SKM-1 treated with dmso at 0.1 percent for 144 hours (cell line): ENCODE data around the gene FBLN5.

Experiments used
- DNase-seq: peaks from one replicate; lab custom pipeline; 2025; ENCODE audit not compliant: unreplicated experiment; lab: John Stamatoyannopoulos, UW

Gene FBLN5, protein sequence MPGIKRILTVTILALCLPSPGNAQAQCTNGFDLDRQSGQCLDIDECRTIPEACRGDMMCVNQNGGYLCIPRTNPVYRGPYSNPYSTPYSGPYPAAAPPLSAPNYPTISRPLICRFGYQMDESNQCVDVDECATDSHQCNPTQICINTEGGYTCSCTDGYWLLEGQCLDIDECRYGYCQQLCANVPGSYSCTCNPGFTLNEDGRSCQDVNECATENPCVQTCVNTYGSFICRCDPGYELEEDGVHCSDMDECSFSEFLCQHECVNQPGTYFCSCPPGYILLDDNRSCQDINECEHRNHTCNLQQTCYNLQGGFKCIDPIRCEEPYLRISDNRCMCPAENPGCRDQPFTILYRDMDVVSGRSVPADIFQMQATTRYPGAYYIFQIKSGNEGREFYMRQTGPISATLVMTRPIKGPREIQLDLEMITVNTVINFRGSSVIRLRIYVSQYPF

DNA sequence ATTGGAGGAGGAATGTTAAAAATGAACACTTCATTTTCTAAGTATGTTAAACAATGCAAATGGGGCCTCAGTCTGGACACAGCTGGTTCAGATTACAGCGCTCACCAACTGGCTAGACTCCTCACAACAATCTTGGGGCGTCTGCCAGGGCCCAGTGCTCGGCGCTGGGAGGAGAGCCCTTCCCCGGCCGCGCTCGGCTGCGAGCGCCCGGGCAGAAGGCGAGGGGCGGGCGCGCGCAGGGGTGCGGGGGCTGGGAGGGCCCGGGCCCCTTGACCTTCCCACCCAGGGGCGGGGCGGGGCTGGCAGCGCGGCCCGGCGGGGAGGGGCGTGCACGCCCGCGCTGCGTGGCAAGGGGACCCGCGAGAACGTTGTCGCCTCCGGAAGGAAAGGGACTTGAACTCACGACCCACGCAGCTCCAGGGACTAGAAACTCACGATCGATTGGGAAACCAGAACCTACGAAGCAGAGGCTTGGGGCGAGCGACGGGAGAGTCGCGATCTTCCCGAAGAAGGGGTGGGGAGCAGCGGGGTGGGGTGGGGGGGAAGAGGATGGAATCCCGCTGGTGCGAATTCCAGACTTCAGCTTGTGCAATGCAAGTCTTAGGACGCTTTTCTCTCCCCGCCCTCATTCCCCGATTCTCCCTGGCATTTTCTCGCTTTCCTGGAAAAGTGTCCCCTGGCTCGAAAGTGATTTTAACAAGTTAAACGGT lies at the start of gene FBLN5:
FBLN5 (minus strand) TSS at position 220 of the 710 bp plus-strand sequence. CDS start 465 bp downstream, outside the sequence.
- DNase-seq: no peak

DNA sequence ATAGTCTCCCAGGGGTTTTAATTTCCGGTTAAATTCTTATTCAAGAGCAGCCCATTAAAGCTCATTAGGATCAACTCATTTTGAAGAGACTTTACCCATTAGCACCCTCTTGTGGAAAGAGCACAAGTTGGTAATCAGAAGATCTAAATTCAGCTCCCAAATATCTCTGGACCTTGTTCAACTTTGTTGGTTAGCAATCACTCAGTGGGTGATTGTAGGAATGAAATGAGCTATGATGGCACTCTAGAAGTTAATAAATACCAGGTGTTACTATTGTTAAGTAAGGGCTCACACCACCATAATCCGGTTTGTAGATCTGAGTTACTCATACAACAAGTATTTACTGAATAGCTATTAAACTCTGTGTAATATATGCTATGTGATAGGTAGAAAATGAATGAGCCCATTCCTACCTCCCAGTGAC lies 49.5 kb upstream of the FBLN5 start:
- peak; percentile 28 for DNase-seq

DNA sequence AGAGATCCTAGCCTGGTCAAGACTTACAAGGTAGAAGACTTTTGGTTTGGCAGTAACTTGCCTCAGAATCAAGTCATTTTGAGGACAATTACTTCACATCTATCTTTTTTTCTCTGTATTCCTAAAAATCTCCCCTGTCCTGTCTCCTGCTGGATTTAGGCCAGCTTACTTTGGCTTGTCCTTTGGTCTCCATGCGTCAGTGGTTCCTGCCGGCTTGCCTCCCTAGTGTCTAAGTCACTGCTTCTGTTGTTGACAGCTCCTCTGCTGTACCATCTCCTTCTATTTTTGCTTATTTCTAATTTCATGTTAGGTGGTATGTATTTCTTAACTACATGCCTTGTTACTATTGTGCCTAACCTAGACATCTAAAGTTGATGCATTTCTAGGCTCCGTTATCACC lies 39.7 kb upstream of the FBLN5 start:
- DNase-seq: no peak

DNA sequence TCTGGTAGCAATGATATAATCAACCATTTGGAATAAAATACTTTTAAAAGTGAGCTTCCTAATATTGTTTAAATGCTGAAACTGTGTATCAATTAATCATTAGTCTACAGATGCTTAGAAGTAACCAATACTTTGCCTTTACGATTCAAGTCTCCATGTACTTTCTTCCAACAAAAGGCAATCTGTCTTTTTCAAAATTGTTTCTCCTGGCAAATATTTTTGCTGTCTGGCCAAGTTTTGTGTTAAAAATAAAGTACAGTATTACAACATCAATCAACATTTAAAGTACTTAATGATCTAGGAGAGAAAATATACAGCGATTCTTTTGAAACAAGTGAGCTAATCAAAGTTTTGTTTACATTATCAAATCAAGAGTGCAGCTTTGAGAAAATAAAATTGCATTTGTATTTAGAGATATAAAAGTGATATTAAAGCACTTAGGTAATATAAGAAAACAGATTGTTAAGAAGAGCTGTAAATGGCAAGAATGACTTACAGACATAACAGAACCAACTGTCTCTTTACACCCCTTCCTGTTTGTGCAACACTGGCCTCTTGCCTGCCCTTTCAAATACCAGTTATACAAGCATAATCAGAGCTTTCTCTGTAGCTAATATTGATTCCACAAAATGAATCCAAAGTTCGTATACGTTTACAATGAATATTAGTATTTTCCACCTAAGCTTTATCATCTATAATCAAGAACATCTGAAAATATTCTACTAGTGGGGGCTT lies 38.2 kb upstream of the FBLN5 start:
- no peak for DNase-seq

DNA sequence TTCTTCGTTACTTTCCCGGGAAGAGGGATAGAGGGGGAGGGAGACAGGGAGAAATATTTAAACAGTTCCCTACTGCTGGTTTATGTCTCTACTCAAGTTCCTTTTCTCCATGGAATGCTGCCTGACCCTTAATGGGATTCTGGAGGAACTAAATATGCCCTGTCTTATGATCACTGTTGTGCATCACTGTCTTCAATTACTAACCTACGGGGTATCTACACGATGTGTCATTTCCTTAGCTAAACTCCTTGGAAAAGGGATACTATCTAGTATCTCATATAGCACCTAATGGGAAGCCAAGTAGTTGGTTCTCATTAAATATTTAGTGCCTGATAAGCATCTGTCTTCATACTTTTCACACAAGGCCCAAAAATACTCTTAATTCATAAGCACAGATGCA lies 37.5 kb upstream of the FBLN5 start:
- DNase-seq: no peak

DNA sequence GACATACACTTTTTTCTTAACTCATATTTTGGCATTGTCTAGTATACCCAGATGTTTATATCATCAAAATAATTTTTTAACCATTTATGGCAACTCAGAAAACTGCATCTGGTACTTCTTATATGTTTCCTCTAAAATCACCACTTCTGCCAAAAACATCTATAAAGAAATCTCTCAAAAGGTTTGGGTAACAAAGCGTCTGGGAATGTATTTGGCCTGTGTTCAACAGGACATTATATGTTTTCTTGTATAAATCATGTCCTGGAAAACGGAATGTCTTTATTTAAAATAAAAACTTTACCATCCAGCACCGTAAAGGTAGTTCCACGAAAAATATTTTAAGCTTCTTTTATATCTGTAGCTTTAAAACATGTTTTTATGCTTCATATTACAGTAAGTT lies 36.1 kb upstream of the FBLN5 start:
- DNase-seq: no peak

DNA sequence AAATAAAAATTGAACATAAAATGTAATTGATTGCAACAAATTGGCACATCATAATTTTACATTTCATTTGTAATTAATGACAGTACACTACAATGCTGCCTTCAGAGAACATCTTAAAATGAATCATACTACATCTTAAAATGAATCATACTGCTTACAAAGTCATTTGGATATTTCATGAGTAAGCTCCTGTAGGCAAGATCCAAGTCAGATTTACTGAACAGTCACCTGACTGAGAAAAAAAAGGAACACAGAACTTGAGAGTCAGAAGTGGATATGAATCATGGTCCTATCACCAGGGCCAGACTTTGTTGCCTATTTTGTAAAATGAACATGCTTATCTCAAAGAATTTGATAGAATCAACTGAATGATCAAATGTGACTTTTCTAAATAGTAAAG lies 32.7 kb upstream of the FBLN5 start:
- no peak for DNase-seq

DNA sequence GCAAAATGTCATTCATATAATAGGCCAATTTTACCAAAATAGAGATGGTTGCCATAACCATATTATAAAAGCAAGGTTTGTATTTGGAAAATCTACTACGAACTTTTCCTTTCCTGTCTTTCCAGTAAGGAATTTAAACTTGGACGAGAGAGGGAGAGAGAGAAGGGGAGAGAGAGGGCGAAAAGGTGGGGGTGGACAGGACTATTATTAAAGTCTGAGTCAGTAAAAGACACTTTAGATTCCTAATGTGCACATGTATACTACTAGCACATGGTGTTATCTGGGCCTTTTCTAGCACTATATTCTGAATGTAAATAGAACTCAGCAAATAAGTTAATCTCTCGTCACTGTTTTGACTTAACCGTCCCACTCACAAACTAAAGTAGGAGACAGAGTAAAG lies 30.4 kb upstream of the FBLN5 start:
- DNase-seq: no peak

DNA sequence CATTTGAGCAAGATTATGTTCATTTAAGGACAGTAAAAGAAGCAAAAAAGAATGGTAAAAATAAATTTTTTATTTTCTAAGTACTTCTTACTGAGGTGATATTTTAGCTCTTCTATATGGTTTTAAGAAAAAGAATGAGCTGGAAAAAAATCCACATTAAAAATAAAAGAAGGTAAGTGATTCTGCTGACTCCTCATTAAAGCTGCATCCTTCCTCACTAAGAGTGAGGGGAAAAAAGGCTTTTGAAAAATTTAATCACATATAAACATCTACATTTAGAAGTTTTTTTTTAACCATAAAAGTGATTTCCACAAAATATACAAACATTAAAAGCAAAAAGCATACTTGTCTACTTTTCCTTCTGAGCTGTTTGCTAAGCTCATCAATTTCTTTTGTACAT lies 28.3 kb upstream of the FBLN5 start:
- DNase-seq: no peak

DNA sequence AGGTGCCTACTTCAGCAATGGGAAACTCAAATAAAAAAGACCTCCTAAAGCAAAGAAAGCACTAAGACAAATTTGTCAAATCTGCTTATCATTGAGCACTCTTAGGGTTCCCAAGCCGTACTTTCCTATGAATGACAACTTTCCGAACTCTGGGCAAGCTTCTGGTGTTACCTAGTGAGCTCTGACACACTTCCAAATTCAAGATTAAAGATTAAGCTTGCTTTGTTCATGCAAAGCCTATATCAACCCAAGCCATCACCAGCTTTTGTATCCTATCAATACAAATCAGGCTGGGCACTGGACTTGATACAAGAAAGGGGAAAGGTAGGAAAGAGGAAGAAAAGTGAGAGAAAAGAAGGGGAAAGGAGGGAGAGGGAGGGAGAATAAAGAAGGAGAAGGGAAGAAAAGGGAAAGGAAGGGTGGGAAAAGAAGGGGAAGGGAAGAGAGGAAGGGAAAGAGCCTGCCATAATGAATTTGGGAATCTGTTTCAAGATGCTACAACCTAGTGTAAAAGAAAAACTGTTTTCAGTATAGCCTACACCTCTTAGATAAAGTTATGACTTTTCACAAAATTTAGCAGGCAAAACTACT lies 23.8 kb upstream of the FBLN5 start:
- DNase-seq: no peak

DNA sequence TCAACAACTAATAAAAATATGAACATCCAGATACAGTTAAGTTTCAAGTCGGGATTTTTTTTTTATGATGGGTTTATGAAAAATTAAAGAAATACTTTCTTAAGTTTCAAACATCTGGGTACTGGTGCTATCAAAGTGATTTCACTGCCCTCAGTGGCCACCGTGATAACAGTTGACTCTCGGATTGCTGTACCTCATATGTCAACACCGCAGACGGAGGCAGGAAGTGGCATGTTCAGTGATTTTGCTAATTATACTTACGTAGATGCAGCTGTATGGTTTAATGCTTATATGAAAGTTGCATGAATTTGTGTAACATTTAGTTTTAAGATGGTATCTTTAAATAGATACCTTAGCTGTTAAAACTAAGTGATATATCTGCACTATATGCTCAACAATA lies 20.8 kb upstream of the FBLN5 start:
- no peak for DNase-seq

DNA sequence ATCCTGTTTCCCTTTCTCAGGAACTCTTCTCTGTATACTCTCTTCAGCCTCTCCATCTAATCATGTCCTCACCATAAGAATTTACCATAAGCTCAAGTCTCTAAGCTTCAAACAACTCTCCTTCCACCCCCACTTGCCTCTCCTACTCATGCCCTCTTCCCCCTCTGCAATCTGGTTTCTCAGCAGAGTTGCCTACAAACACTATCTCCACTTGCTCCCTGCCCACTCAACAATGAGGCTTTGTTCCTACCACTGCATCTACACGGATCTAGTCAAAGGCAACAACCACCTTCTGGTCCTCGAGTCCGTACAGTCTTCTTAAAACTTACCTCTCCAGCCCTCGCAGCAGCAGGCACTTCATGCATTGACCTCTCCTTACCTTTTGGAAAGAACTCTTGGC lies 17.2 kb upstream of the FBLN5 start:
- DNase-seq: no peak

DNA sequence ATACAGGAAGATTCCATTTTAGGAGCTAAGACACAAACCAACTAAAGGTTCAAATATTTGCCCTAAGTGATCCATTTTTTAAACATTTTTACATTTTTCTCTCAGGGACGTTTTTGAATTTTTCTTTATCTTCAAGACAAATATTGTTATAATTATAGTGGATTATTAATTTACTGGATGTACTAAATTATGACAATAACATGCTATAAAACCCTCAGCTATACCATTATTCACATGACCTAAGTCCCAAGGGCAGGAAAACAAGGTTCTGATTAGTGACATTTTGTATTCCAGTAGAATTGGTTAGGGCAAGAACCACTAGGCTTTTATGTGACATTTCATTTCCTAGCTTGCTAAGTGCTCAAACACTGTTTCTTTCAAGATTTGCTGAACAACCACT lies 16.5 kb upstream of the FBLN5 start:
- DNase-seq: no peak

DNA sequence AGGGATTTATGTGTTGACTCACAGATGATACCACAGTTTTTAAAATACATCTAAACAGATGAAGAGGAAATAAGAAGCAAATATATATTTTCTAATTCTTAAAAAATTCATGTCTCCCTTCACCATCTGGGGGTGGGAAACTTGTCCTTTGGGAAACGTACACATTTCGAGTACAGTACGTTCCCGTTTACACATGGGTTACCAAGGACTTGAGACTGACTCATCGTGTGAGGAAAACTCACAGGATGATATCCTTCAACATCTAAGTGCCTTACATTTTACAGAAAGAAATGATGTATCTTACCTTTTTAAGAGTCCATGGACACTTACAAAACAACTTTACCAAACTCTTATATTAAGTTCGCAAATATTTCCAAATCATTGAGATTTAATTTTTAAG lies 16.0 kb upstream of the FBLN5 start:
- DNase-seq: no peak

DNA sequence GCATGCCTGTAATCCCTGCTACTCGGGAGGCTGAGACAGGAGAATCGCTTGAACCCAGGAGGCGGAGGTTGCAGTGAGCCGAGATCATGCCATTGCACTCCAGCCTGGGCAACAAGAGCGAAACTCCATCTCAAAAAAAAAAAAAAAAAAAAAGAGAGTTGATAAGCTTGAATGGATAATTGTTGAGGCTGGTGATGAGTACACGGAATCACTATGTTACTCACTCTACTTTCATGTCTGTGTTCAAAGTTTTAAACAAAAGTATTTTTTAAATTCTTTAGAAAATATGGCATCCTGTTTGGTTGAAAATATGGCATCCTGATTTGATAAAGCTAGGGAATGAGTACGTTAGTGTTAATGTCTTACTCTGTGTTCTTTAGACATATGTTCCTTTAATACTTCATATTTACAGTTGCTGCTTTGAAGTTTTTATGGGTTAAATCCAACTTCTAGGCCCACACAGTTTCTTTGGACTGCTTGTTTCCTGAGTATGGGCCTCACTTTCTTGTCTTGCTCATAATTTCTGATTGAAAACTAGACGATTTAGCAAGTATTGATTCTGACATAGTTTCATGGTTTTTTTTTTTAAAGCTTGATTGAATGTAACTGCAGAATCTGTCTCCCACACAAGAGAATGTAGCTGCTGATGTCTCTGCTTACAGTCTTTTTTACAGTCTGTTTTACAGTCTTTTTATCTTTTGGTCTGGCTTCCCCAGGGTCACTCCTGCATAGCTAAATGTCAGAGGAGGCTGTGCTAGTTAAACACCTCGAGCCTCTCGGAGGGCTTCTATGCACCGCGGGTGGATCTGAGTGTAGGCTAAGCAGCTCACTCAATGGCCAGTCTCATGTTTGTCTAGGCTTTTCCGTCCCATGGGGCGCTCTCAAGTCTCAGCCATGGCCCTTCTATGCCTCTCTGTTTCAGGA lies 14.1 kb upstream of the FBLN5 start:
- DNase-seq: no peak

DNA sequence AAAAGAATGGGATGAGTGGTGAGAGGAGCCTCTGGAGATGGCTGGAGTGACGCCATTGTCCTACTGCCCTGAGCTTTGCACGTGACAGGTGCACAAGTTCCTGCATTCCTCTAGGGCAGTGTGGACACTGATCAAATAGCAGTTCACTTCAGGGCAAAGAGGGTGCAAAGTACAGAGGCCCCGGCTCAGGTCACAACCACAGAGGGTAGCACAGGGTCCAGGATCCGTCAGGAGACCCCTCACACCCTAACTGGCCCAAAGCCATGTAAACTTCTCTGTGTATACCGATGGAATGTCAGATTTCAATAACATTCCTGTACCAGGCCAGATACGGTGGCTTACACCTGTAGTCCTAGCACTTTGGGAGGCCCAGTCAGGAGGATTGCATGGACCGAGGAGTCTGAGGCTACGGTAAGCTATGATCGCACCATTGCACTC lies 10.4 kb upstream of the FBLN5 start:
- no peak for DNase-seq

DNA sequence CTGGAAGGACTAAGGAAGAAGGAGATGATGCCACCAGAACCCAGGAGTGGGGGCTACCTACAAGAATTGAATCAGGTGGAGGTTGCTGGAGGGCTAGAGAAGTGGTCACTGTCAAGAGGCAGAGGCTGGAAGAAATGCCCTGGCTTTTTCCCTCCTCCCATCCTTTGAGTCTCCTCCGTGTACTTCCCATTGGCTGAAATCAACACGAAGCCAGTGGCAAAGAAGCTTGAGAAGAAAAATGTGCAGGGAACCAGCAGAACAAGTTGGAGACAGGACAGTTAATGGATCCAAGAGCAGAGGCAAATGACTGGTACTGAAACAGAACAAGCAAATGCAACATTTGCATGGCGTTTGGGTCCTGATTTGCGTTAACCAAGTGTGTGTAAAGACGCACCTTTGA lies 9.1 kb upstream of the FBLN5 start:
- DNase-seq: no peak

DNA sequence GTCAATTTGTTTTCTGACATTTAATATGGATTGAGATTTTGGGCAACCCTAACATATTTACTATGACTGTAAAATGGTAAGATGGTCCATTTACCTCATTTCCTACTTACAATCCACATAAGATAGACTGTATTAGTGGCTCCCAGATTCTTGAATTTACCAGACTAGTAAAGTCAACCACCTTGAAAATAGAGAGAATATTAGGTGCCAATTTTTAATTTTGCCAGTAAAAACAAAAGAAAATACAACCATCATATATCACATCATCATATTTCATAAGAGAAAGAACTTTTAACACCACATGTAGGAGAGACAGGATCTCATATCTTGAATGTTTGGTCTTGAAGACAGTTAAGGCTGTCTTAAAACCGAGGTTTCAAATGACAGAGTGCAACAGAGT lies 7.7 kb upstream of the FBLN5 start:
- no peak for DNase-seq

DNA sequence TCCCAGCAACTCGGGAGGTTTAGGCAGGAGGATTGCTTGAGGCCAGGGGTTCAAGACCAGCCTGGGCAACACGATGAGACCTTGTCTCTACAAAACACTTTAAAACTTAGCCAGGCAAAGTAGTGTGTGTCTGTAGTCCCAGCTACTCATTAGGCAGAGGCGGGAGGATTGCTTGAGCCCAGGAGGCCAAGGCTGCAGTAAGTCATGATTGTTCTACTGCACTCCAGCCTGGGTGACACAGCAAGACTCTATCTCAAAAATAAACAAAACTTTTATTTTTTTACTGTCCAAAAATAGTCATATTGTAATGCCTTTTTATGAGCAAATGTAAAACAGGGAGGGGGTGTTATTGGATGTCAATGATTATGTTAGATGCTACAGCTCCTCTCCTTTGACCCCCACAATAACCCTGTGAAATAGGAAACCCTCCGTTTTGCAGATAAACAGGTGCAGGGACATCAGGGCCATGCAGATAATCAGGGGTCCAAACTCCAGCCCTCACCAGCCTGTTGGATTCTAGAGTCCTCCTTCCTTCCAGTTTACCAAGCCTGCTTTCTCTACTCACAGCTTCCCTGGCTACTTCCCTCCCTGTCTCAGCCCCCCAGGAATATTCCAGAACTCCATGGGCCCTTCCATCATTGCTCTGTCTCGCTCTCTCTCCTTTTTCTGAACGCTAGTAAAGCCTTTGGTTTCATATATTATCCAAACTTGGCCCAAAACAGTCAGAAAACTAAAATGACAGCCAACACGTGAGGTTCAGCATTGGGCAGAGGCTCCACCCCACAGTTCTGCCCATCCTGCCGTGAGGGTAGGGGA lies 5.9 kb upstream of the FBLN5 start:
- no peak for DNase-seq
